SK-N-SH treated with all-trans-retinoic acid at 6 μM for 48 hours (cell line): ENCODE data around the gene OSR1.

Source experiments
- ATAC-seq: fragments of 200-7000 bp; cut with Tn5 transposase; 3 replicates; pipeline ENCODE4 v1.9.1; 2020; ENCODE audit warnings: mild to moderate bottlenecking, moderate library complexity
- ARNTL ChIP-seq: fragments of 450-650 bp; formaldehyde crosslinking; IDR thresholded peaks from 2 replicates; pipeline ENCODE4 v1.5.0; 2020; ENCODE audit warnings: low read depth, mild to moderate bottlenecking, moderate library complexity, borderline replicate concordance
- CSDC2 ChIP-seq: fragments of 250-450 bp; sonication (Bioruptor Pico); IDR thresholded peaks from 2 replicates; pipeline ENCODE4 v1.5.0; 2020; ENCODE audit warnings: mild to moderate bottlenecking, moderate library complexity
- ESRRG ChIP-seq: fragments of 250-450 bp; sonication (Bioruptor Pico); IDR thresholded peaks from 2 replicates; pipeline ENCODE4 v1.6.1; 2021; ENCODE audit warnings: mild to moderate bottlenecking
- GLIS3 ChIP-seq: fragments of 250-450 bp; sonication (Bioruptor Pico); IDR thresholded peaks from 2 replicates; pipeline ENCODE4 v1.5.0; 2020; ENCODE audit warnings: mild to moderate bottlenecking, moderate library complexity
- ISL1 ChIP-seq: fragments of 250-450 bp; sonication (Bioruptor Pico); IDR thresholded peaks from 2 replicates; pipeline ENCODE4 v2.1.2; 2022; ENCODE audit warnings: mild to moderate bottlenecking, moderate library complexity
- OSR1 ChIP-seq: fragments of 250-450 bp; sonication (Bioruptor Pico); IDR thresholded peaks from 2 replicates; pipeline ENCODE4 v1.8.0; 2022; ENCODE audit warnings: moderate library complexity, mild to moderate bottlenecking, inconsistent platforms
- RARB ChIP-seq: fragments of 250-450 bp; sonication (Bioruptor Pico); IDR thresholded peaks from 2 replicates; pipeline ENCODE4 v1.8.0; 2021; ENCODE audit warnings: mild to moderate bottlenecking, moderate library complexity
- TCF4 ChIP-seq: fragments of 250-450 bp; sonication (Bioruptor Pico); IDR thresholded peaks from 2 replicates; pipeline ENCODE4 v1.8.0; 2021; ENCODE audit warnings: mild to moderate bottlenecking, moderate library complexity, borderline replicate concordance
- TOX ChIP-seq: fragments of 250-450 bp; sonication (Bioruptor Pico); IDR thresholded peaks from 2 replicates; pipeline ENCODE4 v1.8.0; 2021; ENCODE audit warnings: mild to moderate bottlenecking, moderate library complexity, borderline replicate concordance
- ZC3H10 ChIP-seq: fragments of 250-450 bp; sonication (Bioruptor Pico); IDR thresholded peaks from 2 replicates; pipeline ENCODE4 v1.5.1; 2021; ENCODE audit warnings: mild to moderate bottlenecking, moderate library complexity
- ZFP3 ChIP-seq: fragments of 250-450 bp; sonication (Bioruptor Pico); IDR thresholded peaks from 2 replicates; pipeline ENCODE4 v1.5.0; 2020; ENCODE audit warnings: mild to moderate bottlenecking, moderate library complexity
- ZFP30 ChIP-seq: fragments of 450-650 bp; formaldehyde crosslinking; IDR thresholded peaks from 2 replicates; pipeline ENCODE4 v1.5.0; 2022; ENCODE audit warnings: mild to moderate bottlenecking, moderate library complexity
- ZNF565 ChIP-seq: fragments of 450-650 bp; formaldehyde crosslinking; conservative IDR thresholded peaks from 2 replicates; pipeline ENCODE4 v1.5.0; 2020; ENCODE audit warnings: low read depth, mild to moderate bottlenecking, moderate library complexity
- ZNF70 ChIP-seq: fragments of 450-650 bp; formaldehyde crosslinking; IDR thresholded peaks from 2 replicates; pipeline ENCODE4 v1.5.0; 2020; ENCODE audit warnings: mild to moderate bottlenecking, moderate library complexity
- ZNF8 ChIP-seq: fragments of 450-650 bp; formaldehyde crosslinking; IDR thresholded peaks from 2 replicates; pipeline ENCODE4 v1.5.0; 2020; ENCODE audit warnings: mild to moderate bottlenecking, moderate library complexity
- TF ChIP-seq, protein P1 (sequence below): fragments of 250-450 bp; sonication (Bioruptor Pico); IDR thresholded peaks from 2 replicates; pipeline ENCODE4 v1.5.0; 2020; ENCODE audit warnings: mild to moderate bottlenecking, moderate library complexity
- TF ChIP-seq, protein P2 (sequence below): fragments of 250-450 bp; sonication (Bioruptor Pico); IDR thresholded peaks from 2 replicates; pipeline ENCODE4 v1.8.0; 2020; ENCODE audit warnings: mild to moderate bottlenecking, moderate library complexity, borderline replicate concordance
- TF ChIP-seq, protein P3 (sequence below): fragments of 250-450 bp; sonication (Bioruptor Pico); IDR thresholded peaks from 2 replicates; pipeline ENCODE4 v1.5.1; 2020; ENCODE audit warnings: low read depth, mild to moderate bottlenecking, moderate library complexity
- TF ChIP-seq, protein P4 (sequence below): fragments of 250-450 bp; sonication (Bioruptor Pico); IDR thresholded peaks from 2 replicates; pipeline ENCODE4 v1.8.0; 2021; ENCODE audit warnings: low read depth, mild to moderate bottlenecking, moderate library complexity, borderline replicate concordance

Gene OSR1

DNA sequence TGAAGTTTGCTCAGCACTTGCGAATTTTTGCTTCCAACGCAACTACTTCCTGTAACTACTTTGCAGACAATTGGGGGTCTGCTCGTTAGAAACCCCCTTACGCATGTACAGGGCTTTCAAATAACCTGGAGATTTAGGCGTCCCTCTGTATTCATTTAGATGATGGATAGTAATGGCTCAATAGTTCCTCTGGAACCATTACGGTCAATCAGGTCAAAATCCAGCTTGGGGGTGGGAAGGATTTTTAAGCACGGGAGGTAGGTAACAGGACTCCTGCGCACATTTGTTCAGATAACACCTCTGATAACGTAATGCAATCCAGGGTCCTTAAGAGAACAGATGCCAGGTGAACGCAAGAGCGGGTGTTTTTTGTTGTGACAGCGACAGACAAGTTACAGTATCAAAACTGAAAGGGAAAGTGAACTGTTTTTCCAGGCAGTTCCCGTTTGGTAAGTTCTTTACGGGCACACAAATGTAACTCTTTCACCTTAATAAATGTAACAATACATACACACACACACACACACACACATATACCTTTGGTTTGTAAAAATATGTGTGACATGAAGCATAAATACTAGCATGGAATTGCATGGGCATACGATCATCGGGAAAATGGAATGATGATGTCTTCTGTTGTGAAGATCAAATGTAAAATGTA lies 3.8 kb upstream of the OSR1 start (continued):
- no peak for TF ChIP-seq ZNF565 (CRISPR knock-in tag)
- no peak for TF ChIP-seq TOX
- no peak for TF ChIP-seq ARNTL (CRISPR knock-in tag)

DNA sequence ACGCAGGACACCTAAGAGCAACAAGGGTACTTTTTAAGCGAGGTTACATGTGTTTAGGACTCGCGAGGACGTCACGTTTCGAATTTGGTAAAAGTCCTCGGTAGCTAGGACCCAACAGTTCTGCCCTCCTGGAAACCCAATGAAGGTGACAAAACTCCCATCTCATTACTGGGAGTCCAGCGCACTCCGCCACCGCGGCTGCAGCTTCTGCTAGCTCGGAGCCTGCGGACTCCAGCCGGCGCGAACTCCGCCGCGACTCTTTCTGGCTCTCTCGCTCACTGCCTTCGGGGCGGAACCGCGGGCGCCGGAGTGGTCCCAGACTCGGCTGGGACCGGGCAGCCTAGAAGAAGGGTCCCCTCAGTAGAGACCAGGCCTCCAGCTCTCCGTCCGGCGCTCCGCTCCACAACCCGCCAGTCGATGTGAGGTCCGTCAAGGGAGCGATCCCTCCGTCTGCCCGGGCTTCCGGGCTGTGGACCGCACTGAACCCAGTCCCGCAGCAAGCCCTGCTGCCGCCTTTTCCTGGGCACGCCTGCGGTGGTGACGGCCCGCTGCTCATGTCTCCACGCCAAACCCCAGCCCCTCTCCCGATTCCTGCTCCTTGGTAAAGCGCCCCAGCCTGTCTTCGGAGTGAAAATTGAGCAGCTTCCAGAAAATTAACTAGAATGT lies 3.0 kb upstream of the OSR1 start:
- TF ChIP-seq ZFP30 (CRISPR knock-in tag) (no peak), ESRRG (no peak), ZNF8 (CRISPR knock-in tag) (no peak), ISL1 (CRISPR knock-in tag) (no peak), ARNTL (CRISPR knock-in tag) (no peak)
- TF ChIP-seq, all 23 proteins: peak for 0
- ATAC-seq: peak; percentile 4

DNA sequence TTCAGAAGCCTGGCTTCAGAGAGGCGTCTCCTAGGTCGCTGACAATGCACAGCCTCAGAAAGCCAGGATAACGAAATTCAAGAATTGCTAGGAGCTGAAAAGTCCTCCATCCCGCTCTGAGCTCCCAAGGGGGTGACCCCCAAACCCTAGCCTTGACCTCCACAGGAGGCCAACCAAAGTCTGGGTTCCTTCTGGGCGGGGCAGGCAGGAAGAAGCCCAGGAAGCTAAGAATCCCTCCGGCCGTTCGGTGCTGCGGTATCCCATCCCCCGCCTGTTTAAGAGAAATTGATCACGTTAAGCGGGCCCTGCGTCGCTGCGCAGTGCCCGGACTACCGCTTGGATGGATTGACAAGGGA lies 2.5 kb upstream of the OSR1 start:
- ATAC-seq: no peak
- no peak for TF ChIP-seq TCF4 (CRISPR knock-in tag)
- TF ChIP-seq ZNF565 (CRISPR knock-in tag): no peak
- TF ChIP-seq GLIS3: no peak
- TF ChIP-seq, protein P1, sequence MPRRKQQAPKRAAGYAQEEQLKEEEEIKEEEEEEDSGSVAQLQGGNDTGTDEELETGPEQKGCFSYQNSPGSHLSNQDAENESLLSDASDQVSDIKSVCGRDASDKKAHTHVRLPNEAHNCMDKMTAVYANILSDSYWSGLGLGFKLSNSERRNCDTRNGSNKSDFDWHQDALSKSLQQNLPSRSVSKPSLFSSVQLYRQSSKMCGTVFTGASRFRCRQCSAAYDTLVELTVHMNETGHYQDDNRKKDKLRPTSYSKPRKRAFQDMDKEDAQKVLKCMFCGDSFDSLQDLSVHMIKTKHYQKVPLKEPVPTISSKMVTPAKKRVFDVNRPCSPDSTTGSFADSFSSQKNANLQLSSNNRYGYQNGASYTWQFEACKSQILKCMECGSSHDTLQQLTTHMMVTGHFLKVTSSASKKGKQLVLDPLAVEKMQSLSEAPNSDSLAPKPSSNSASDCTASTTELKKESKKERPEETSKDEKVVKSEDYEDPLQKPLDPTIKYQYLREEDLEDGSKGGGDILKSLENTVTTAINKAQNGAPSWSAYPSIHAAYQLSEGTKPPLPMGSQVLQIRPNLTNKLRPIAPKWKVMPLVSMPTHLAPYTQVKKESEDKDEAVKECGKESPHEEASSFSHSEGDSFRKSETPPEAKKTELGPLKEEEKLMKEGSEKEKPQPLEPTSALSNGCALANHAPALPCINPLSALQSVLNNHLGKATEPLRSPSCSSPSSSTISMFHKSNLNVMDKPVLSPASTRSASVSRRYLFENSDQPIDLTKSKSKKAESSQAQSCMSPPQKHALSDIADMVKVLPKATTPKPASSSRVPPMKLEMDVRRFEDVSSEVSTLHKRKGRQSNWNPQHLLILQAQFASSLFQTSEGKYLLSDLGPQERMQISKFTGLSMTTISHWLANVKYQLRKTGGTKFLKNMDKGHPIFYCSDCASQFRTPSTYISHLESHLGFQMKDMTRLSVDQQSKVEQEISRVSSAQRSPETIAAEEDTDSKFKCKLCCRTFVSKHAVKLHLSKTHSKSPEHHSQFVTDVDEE (CRISPR knock-in tag): no peak
- TF ChIP-seq, protein P2, sequence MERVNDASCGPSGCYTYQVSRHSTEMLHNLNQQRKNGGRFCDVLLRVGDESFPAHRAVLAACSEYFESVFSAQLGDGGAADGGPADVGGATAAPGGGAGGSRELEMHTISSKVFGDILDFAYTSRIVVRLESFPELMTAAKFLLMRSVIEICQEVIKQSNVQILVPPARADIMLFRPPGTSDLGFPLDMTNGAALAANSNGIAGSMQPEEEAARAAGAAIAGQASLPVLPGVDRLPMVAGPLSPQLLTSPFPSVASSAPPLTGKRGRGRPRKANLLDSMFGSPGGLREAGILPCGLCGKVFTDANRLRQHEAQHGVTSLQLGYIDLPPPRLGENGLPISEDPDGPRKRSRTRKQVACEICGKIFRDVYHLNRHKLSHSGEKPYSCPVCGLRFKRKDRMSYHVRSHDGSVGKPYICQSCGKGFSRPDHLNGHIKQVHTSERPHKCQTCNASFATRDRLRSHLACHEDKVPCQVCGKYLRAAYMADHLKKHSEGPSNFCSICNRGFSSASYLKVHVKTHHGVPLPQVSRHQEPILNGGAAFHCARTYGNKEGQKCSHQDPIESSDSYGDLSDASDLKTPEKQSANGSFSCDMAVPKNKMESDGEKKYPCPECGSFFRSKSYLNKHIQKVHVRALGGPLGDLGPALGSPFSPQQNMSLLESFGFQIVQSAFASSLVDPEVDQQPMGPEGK: no peak
- TF ChIP-seq ZNF8 (CRISPR knock-in tag): no peak
- no peak for TF ChIP-seq ESRRG
- no peak for TF ChIP-seq ISL1 (CRISPR knock-in tag)
- no peak for TF ChIP-seq OSR1 (CRISPR knock-in tag)
- TF ChIP-seq, protein P3, sequence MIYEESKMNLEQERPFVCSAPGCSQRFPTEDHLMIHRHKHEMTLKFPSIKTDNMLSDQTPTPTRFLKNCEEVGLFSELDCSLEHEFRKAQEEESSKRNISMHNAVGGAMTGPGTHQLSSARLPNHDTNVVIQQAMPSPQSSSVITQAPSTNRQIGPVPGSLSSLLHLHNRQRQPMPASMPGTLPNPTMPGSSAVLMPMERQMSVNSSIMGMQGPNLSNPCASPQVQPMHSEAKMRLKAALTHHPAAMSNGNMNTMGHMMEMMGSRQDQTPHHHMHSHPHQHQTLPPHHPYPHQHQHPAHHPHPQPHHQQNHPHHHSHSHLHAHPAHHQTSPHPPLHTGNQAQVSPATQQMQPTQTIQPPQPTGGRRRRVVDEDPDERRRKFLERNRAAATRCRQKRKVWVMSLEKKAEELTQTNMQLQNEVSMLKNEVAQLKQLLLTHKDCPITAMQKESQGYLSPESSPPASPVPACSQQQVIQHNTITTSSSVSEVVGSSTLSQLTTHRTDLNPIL (CRISPR knock-in tag): no peak
- no peak for TF ChIP-seq ZNF70 (CRISPR knock-in tag)
- no peak for TF ChIP-seq RARB
- no peak for TF ChIP-seq ZFP3 (CRISPR knock-in tag)
- no peak for TF ChIP-seq ZC3H10
- no peak for TF ChIP-seq TOX
- TF ChIP-seq CSDC2 (CRISPR knock-in tag): no peak
- no peak for TF ChIP-seq ZFP30 (CRISPR knock-in tag)
- TF ChIP-seq, protein P4, sequence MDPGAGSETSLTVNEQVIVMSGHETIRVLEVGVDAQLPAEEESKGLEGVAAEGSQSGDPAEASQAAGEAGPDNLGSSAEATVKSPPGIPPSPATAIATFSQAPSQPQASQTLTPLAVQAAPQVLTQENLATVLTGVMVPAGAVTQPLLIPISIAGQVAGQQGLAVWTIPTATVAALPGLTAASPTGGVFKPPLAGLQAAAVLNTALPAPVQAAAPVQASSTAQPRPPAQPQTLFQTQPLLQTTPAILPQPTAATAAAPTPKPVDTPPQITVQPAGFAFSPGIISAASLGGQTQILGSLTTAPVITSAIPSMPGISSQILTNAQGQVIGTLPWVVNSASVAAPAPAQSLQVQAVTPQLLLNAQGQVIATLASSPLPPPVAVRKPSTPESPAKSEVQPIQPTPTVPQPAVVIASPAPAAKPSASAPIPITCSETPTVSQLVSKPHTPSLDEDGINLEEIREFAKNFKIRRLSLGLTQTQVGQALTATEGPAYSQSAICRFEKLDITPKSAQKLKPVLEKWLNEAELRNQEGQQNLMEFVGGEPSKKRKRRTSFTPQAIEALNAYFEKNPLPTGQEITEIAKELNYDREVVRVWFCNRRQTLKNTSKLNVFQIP: no peak

DNA sequence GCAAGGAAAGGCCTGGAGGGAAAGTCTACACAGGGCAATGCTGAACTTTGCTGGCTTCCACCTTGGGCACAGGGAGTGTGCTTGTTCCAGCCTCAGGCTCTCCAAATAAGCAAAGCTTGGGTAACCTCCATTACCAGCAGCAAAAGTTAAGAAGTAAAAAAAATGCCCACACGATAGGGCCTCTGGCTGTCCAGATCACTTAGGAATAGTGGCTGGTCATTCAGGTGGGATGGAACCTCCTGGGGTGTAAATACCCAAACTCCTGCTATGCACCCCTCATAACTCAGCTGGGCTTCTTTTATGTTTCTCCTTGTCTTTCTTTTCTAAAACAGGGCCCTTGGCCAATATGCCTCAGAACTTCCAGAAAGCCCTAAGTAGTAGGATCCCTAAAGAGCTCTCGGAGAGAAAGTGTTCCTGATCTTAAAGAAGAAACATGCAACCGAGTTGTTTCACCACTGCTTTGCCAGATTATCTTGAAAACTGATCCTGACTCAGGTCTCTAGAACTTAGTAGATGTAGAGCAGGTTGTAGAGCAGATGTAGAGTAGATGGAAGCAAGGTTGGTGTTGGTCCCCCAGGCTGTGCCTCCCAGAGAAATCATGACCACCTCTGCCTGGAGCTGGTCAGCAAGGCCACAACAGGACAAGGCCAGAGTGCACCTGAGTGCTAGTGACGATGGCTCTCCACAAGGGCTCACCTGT lies 2.0 kb upstream of the OSR1 start:
- no peak for TF ChIP-seq ZFP3 (CRISPR knock-in tag)

More for the DNA sequence above, 2.0 kb upstream of the OSR1 start:
- no peak for ATAC-seq
